Activated CD4-positive, alpha-beta T cell treated with anti-CD3 and anti-CD28 coated beads for 4 hours (primary cell): ENCODE measurements around the gene ZNF74.
"Not testable (repeated sequence)": the region's sequence is repeated elsewhere in the genome, so short reads cannot be mapped to it uniquely, and the experiment has no call there.

Experiments used
- DNase-seq, 2 donors: peaks; one replicate each; pipeline ENCODE4 v3.0.0-alpha.2; 2020

Gene ZNF74

GRCh38 chr22:20450551-20450906, 56.6 kb downstream of the ZNF74 start:
- DNase-seq = no peak

GRCh38 chr22:20451129-20451778, 57.3 kb downstream of the ZNF74 start:
- DNase-seq = not testable (repeated sequence)

GRCh38 chr22:20451920-20452319, 58.0 kb downstream of the ZNF74 start:
- no peak for DNase-seq

GRCh38 chr22:20453222-20453621, 59.3 kb downstream of the ZNF74 start:
- no peak for DNase-seq

- DNase-seq = no peak
Observed at GRCh38 chr22:20455709-20456063, 61.7 kb downstream of the ZNF74 start.

- peak; percentile 71 to 76 for DNase-seq
Observed at GRCh38 chr22:20456064-20456721, 62.2 kb downstream of the ZNF74 start.

- no peak for DNase-seq
Observed at GRCh38 chr22:20456722-20457076, 62.7 kb downstream of the ZNF74 start.

GRCh38 chr22:20457506-20458240, 63.7 kb downstream of the ZNF74 start:
- no peak for DNase-seq
